IMR-90 (cell line): Measurements from ENCODE around the gene LRP1B.
"Not testable (repeated sequence)": the region's sequence is repeated elsewhere in the genome, so short reads cannot be mapped to it uniquely, and the experiment has no call there.

Experiments used
- BHLHE40 ChIP-seq: fragments of 150-350 bp; IDR thresholded peaks from 2 replicates; pipeline ENCODE4 v1.6.1; 2016; ENCODE audit warnings: mild to moderate bottlenecking, low read depth, low read length
- CHD1 ChIP-seq: IDR thresholded peaks from 2 replicates; pipeline ENCODE4 v1.6.1; 2012; ENCODE audit warnings: low read depth, low read length, improper control_type of control experiment
- FOS ChIP-seq: fragments of 150-350 bp; IDR thresholded peaks from 2 replicates; pipeline ENCODE4 v1.6.1; 2016; ENCODE audit warnings: low read depth, low read length
- POLR2A ChIP-seq: IDR thresholded peaks from 2 replicates; pipeline ENCODE4 v1.6.1; 2012; ENCODE audit warnings: mild to moderate bottlenecking, low read depth, low read length
- RAD21 ChIP-seq: IDR thresholded peaks from 2 replicates; pipeline ENCODE4 v1.6.1; 2012; ENCODE audit warnings: low read length, improper control_type of control experiment
- TF ChIP-seq, protein P1 (sequence below): conservative IDR thresholded peaks from 2 replicates; pipeline ENCODE4 v1.5.1; 2012; ENCODE audit warnings: mild to moderate bottlenecking, low read depth, low read length, improper control_type of control experiment

DNA sequence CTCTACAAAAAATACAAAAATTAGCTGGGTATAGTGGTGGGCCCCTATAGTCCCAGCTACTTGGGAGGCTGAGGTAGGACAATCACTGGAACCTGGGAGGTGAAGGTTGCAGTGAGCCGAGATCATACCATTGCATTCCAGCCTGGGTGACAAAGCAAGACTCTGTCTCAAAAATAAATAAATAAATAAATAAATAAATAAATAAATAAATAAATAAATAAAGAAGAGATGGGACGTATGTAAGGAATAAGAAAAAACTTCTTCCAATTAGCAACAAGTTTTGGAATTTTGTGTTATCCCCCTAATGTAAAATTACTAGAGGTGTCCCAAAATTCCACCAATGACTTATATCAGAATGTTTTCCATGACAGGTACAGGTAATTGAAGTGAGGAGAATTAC, 961.7 kb downstream of the LRP1B start:
- TF ChIP-seq, protein P1, sequence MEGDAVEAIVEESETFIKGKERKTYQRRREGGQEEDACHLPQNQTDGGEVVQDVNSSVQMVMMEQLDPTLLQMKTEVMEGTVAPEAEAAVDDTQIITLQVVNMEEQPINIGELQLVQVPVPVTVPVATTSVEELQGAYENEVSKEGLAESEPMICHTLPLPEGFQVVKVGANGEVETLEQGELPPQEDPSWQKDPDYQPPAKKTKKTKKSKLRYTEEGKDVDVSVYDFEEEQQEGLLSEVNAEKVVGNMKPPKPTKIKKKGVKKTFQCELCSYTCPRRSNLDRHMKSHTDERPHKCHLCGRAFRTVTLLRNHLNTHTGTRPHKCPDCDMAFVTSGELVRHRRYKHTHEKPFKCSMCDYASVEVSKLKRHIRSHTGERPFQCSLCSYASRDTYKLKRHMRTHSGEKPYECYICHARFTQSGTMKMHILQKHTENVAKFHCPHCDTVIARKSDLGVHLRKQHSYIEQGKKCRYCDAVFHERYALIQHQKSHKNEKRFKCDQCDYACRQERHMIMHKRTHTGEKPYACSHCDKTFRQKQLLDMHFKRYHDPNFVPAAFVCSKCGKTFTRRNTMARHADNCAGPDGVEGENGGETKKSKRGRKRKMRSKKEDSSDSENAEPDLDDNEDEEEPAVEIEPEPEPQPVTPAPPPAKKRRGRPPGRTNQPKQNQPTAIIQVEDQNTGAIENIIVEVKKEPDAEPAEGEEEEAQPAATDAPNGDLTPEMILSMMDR = not testable (repeated sequence)
- TF ChIP-seq FOS, POLR2A, BHLHE40, CHD1, RAD21: not testable (repeated sequence)
